Kidney glomerular epithelial cell (primary cell): ENCODE results near the gene ADSS1.
A peak's percentile ranks its signal among the peaks of the same experiment; 100 is the strongest.
"Not testable (repeated sequence)": the region's sequence is repeated elsewhere in the genome, so short reads cannot be mapped to it uniquely, and the experiment has no call there.

Source experiments
- DNase-seq: peaks from one replicate; lab custom pipeline; 2025; lab: John Stamatoyannopoulos, UW

The ADSS1 gene

GRCh38 chr14:104734601-104734990, 10.6 kb downstream of the ADSS1 start:
- no peak for DNase-seq

- no peak for DNase-seq
Observed at GRCh38 chr14:104734991-104735779, 11.2 kb downstream of the ADSS1 start.

- DNase-seq: no peak
Observed at GRCh38 chr14:104735830-104736642, 12.0 kb downstream of the ADSS1 start.

GRCh38 chr14:104738375-104739019, 14.5 kb downstream of the ADSS1 start:
- DNase-seq: no peak

GRCh38 chr14:104739026-104739425, 15.0 kb downstream of the ADSS1 start:
- no peak for DNase-seq

- no peak for DNase-seq
Observed at GRCh38 chr14:104739546-104740516, 15.8 kb downstream of the ADSS1 start.

GRCh38 chr14:104741108-104741802, 17.2 kb downstream of the ADSS1 start:
- DNase-seq: no peak

- DNase-seq: no peak
Observed at GRCh38 chr14:104741803-104742251, 17.8 kb downstream of the ADSS1 start.

- no peak for DNase-seq
Observed at GRCh38 chr14:104742586-104743455, 18.8 kb downstream of the ADSS1 start.

- no peak for DNase-seq
Observed at GRCh38 chr14:104743461-104744380, 19.7 kb downstream of the ADSS1 start.

- no peak for DNase-seq
Observed at GRCh38 chr14:104744484-104744883, 20.5 kb downstream of the ADSS1 start.

GRCh38 chr14:104745431-104745830, 21.4 kb downstream of the ADSS1 start:
- DNase-seq: no peak

- DNase-seq: no peak
Observed at GRCh38 chr14:104746071-104746545, 22.1 kb downstream of the ADSS1 start.

GRCh38 chr14:104746934-104747481, 23.0 kb downstream of the ADSS1 start:
- DNase-seq: no peak

- DNase-seq: no peak
Observed at GRCh38 chr14:104747876-104748275, 23.8 kb downstream of the ADSS1 start.

- peak; percentile 13 for DNase-seq
Observed at GRCh38 chr14:104749111-104749649, 25.2 kb downstream of the ADSS1 start.

GRCh38 chr14:104750056-104750752, 26.2 kb downstream of the ADSS1 start:
- no peak for DNase-seq

GRCh38 chr14:104750753-104751057, 26.7 kb downstream of the ADSS1 start:
- not testable (repeated sequence) for DNase-seq
